GM12878 (cell line): ENCODE data around the gene OIT3. TPM values are rescaled to one million over a fixed set of nuclear protein-coding genes. Genes with fewer than 3 reads are reported as not detected.

Experiments used
- ATAC-seq: fragments of 200-7000 bp; cut with Tn5 transposase; 3 replicates; pipeline ENCODE4 v1.9.1; 2020; ENCODE audit warnings: mild to moderate bottlenecking, moderate library complexity
- BruUV-seq: library from RNA; stranded (reverse); fragments of 400-500 nt; replicated peaks from 2 replicates; lab custom pipeline; 2021; lab: Mats Ljungman, UMichigan
- CTCF ChIA-PET: fragments of 300-600 bp; sonication (Branson Sonifier 250); formaldehyde crosslinking; extraction: SDS; loops from one replicate; lab custom pipeline; 2021; ENCODE audit warnings: inconsistent platforms; lab: Yijun Ruan, JAX
- POLR2A ChIA-PET: fragments of 350-600 bp; formaldehyde crosslinking; extraction: SDS; loops from one replicate; lab custom pipeline; 2021; ENCODE audit warnings: inconsistent platforms; lab: Charles Lee
- RAD21 ChIA-PET: fragments of 300-600 bp; sonication (Branson Sonifier 250); formaldehyde crosslinking; loops from one replicate; lab custom pipeline; 2023; ENCODE audit warnings: antibody characterized with exemption; ENCODE audit not compliant: unreplicated experiment; lab: Charles Lee
- SMC1A ChIA-PET: fragments of 300-600 bp; sonication (Branson Sonifier 250); formaldehyde crosslinking; loops from one replicate; lab custom pipeline; 2023; ENCODE audit not compliant: unreplicated experiment, uncharacterized antibody; lab: Charles Lee
- DNase-seq: peaks from one replicate; pipeline ENCODE4 v3.0.0-alpha.2; 2011; ENCODE audit warnings: low read depth, low spot score
- FAIRE-seq: peaks from 3 replicates; lab custom pipeline; 2011; peaks lifted over from hg19 to GRCh38; lab: Jason Lieb, UNC
- H2AFZ ChIP-seq: 2 replicates; pipeline ENCODE4 v1.6.0; 2011; ENCODE audit warnings: low read depth, low read length, control low read depth; ENCODE audit not compliant: control insufficient read depth
- H3K27ac ChIP-seq: 2 replicates; pipeline ENCODE4 v1.5.1; 2011; ENCODE audit warnings: control low read depth; ENCODE audit not compliant: control insufficient read depth, insufficient read depth
- H3K27me3 ChIP-seq, 2 experiments: replicated peaks in 1 of 2; 2 replicates each; pipeline versions ENCODE4 v1.6.0 to v1.6.1; 2011; ENCODE audit warnings: low read length in 1 of 2; ENCODE audit not compliant: control insufficient read depth in 2 of 2, insufficient read depth in 2 of 2
- H3K36me3 ChIP-seq, 2 experiments: 2 replicates each; pipeline ENCODE4 v1.5.1; 2011; ENCODE audit warnings: low read length in 1 of 2; ENCODE audit not compliant: control insufficient read depth in 2 of 2, insufficient read depth in 2 of 2
- H3K4me1 ChIP-seq: 2 replicates; pipeline ENCODE4 v1.6.1; 2011; ENCODE audit warnings: mild to moderate bottlenecking, low read length, moderate library complexity, mixed read lengths; ENCODE audit not compliant: control insufficient read depth, insufficient read depth
- H3K4me2 ChIP-seq: 2 replicates; pipeline ENCODE4 v1.6.0; 2011; ENCODE audit warnings: control low read depth; ENCODE audit not compliant: control insufficient read depth, insufficient read depth
- H3K4me3 ChIP-seq: fragments of 200-600 bp; sonication (generic); 2 replicates; pipeline ENCODE4 v1.5.1; 2016
- H3K79me2 ChIP-seq: 2 replicates; pipeline ENCODE4 v1.6.0; 2011; ENCODE audit warnings: low read length; ENCODE audit not compliant: control insufficient read depth, insufficient read depth
- H3K9ac ChIP-seq: 2 replicates; pipeline ENCODE4 v1.8.0; 2011; ENCODE audit warnings: low read length, control low read depth, mixed read lengths; ENCODE audit not compliant: control insufficient read depth, insufficient read depth
- H3K9me3 ChIP-seq: replicated peaks from 3 replicates; pipeline ENCODE4 v1.5.1; 2011; ENCODE audit warnings: mild to moderate bottlenecking, low read length; ENCODE audit not compliant: control insufficient read depth, insufficient read depth
- H4K20me1 ChIP-seq: 2 replicates; pipeline ENCODE4 v1.6.0; 2011; ENCODE audit not compliant: control insufficient read depth, insufficient read depth
- ATF7 ChIP-seq: fragments of 450-650 bp; IDR thresholded peaks from 2 replicates; pipeline ENCODE4 v1.6.1; 2016; ENCODE audit warnings: low read depth, mild to moderate bottlenecking
- BCL11A ChIP-seq: IDR thresholded peaks from 2 replicates; pipeline ENCODE4 v1.6.1; 2011; ENCODE audit warnings: low read depth, low read length
- CBX3 ChIP-seq: fragments of 200-600 bp; sonication (generic); IDR thresholded peaks from 2 replicates; pipeline ENCODE4 v1.6.1; 2016; ENCODE audit warnings: low read depth, borderline replicate concordance
- CREB1 ChIP-seq: IDR thresholded peaks from 2 replicates; pipeline ENCODE4 v1.6.1; 2012; ENCODE audit warnings: low read depth, mild to moderate bottlenecking, inconsistent platforms
- ETV6 ChIP-seq, 2 experiments: fragments of 450-650 bp in 1 of 2; IDR thresholded peaks in 1 of 2; conservative IDR thresholded peaks in 1 of 2; 2 replicates each; pipeline ENCODE4 v1.6.1; 2014; ENCODE audit warnings: antibody characterized with exemption in 1 of 2, borderline replicate concordance in 1 of 2, low read depth in 1 of 2, mild to moderate bottlenecking in 1 of 2, moderate library complexity in 1 of 2
- HCFC1 ChIP-seq: fragments of 150-350 bp; IDR thresholded peaks from 2 replicates; pipeline ENCODE4 v1.6.1; 2014; ENCODE audit warnings: low read length
- SMAD1 ChIP-seq: fragments of 450-650 bp; IDR thresholded peaks from 2 replicates; pipeline ENCODE4 v1.6.1; 2018; ENCODE audit warnings: mild to moderate bottlenecking, low read depth; ENCODE audit not compliant: partially characterized antibody
- SP1 ChIP-seq: IDR thresholded peaks from one replicate; pipeline ENCODE4 v1.6.1; 2011; ENCODE audit warnings: low read depth, low read length
- ZSCAN29 ChIP-seq: fragments of 450-650 bp; IDR thresholded peaks from 2 replicates; pipeline ENCODE4 v1.6.1; 2017; ENCODE audit warnings: mild to moderate bottlenecking, moderate library complexity
- WGBS: methylation state at CpG from one replicate; pipeline ENCODE4 v1.1.6; 2016; ENCODE audit warnings: low lambda C conversion rate; ENCODE audit not compliant: insufficient replicate concordance, insufficient coverage; ENCODE audit errors: missing lambda C conversion rate; 5-methylcytosine and 5-hydroxymethylcytosine counted together
- in situ Hi-C: fragments of 300-500 bp; cut with MboI; formaldehyde crosslinking; loops from 9 replicates; pipeline ENCODE4 v1.14.3; 2018; ENCODE audit warnings: mixed read lengths
- intact Hi-C: fragments of 100-400 bp; cut with micrococcal nuclease; formaldehyde crosslinking; loops from one replicate; pipeline ENCODE4 v1.14.2; 2022; ENCODE audit not compliant: unreplicated experiment
- polyA plus RNA-seq, 11 experiments: library from polyadenylated mRNA; depleted of rRNA in 4 of 11; unstranded in 6 of 11; stranded (reverse) in 5 of 11; fragments of >200 nt; fragmentation: Nextera tagmentation in 4 of 11; fragmentation: Illumina TruSeq in 1 of 11; extraction: Ambion mirVana in 4 of 11; extraction: Trizol in 1 of 11; gene quantifications; 1 replicate in 1 of 11; 2 replicates in 10 of 11; pipeline versions ENCODE4 v1.2.1 to v1.2.3, GENCODE V29; 2011 to 2016; ENCODE audit warnings: inconsistent platforms in 2 of 11, missing spikeins in 2 of 11, low read depth in 1 of 11
- total RNA-seq, 4 experiments: library from RNA; depleted of rRNA in 3 of 4; stranded (reverse); fragments of >200 nt in 3 of 4; fragmentation: Illumina TruSeq in 1 of 4; extraction: Trizol in 1 of 4; gene quantifications; 2 replicates each; pipeline versions ENCODE4 v1.2.1 to v1.2.3, GENCODE V29; 2013 to 2021
- TF ChIP-seq, protein P1 (sequence below): fragments of 450-650 bp; formaldehyde crosslinking; IDR thresholded peaks from 2 replicates; pipeline ENCODE4 v1.4.0; 2022; ENCODE audit warnings: mild to moderate bottlenecking, moderate library complexity
- TF ChIP-seq, protein P2 (sequence below): fragments of 450-650 bp; IDR thresholded peaks from 2 replicates; pipeline ENCODE4 v1.6.1; 2017; ENCODE audit warnings: antibody characterized with exemption, mild to moderate bottlenecking, moderate library complexity

The OIT3 gene
- total and polyA plus RNA-seq, 10 of the 15 experiments (the other 5 are each of a cell fraction or from before 2014, with no cell fraction given): not detected

DNA sequence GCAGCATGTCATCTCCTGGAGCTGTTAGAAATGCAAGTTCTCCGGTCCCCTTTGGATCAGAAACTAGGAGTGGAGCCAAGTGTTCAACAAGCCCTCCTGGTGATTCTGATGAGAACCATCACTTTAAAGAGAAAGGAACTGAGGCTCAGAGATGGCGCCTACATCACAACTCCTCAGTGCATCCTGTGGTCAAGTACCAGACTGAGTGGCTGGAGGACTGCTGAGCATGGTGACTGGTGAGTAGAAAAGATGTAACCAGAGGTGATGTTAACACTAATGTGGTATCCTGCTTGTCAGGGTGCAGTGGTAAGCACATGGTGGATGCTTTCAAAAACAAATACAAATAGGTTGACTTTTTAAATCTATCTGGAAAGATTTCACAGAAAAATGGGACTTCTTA lies 3.5 kb upstream of the OIT3 start:
- Histone ChIP-seq H3K36me3 (no peaks in the 10 kb centered on the region), H3K27me3 (no peaks in the 10 kb centered on the region), H3K4me1 (no peaks in the 10 kb centered on the region), H4K20me1 (no peaks in the 10 kb centered on the region), H3K4me3 (no peak overlapping the region), H3K4me2 (no peak overlapping the region), H3K9me3 (no peaks in the 10 kb centered on the region), H2AFZ (no peak overlapping the region), H3K9ac (no peak overlapping the region), H3K27ac (no peak overlapping the region), H3K79me2 (no peaks in the 10 kb centered on the region)
- ChIA-PET CTCF (interaction anchor here (1.6 kb wide), 1 partner anchor 19 kb away, joined by 3 read pairs; no protein-coding TSS in a partner anchor), POLR2A (no interaction called here), SMC1A (interaction anchor here (1.0 kb wide), 1 partner anchor 14 kb away, joined by 3 read pairs; no protein-coding TSS in a partner anchor), RAD21 (no interaction called here)
- no peak for DNase-seq
- ATAC-seq: no peak
- no peak for FAIRE-seq
- WGBS: 97% methylated on average over 2 of the region's 2 CpGs
- intact Hi-C loops: no loop called here
- no peak for TF ChIP-seq BCL11A
- no peak for TF ChIP-seq ETV6 (conservative IDR thresholded peaks at IDR 0.05 in 1 of 2, IDR thresholded peaks at IDR 0.05 in 1 of 2; ENCODE audit: borderline replicate concordance in 1 of 2, low read depth in 1 of 2)
- TF ChIP-seq CBX3: no peak
- TF ChIP-seq ZSCAN29: no peak
- TF ChIP-seq CREB1: no peak
- no peak for TF ChIP-seq SMAD1
- TF ChIP-seq SP1: no peak
- TF ChIP-seq ATF7: no peak
- TF ChIP-seq, protein P1, sequence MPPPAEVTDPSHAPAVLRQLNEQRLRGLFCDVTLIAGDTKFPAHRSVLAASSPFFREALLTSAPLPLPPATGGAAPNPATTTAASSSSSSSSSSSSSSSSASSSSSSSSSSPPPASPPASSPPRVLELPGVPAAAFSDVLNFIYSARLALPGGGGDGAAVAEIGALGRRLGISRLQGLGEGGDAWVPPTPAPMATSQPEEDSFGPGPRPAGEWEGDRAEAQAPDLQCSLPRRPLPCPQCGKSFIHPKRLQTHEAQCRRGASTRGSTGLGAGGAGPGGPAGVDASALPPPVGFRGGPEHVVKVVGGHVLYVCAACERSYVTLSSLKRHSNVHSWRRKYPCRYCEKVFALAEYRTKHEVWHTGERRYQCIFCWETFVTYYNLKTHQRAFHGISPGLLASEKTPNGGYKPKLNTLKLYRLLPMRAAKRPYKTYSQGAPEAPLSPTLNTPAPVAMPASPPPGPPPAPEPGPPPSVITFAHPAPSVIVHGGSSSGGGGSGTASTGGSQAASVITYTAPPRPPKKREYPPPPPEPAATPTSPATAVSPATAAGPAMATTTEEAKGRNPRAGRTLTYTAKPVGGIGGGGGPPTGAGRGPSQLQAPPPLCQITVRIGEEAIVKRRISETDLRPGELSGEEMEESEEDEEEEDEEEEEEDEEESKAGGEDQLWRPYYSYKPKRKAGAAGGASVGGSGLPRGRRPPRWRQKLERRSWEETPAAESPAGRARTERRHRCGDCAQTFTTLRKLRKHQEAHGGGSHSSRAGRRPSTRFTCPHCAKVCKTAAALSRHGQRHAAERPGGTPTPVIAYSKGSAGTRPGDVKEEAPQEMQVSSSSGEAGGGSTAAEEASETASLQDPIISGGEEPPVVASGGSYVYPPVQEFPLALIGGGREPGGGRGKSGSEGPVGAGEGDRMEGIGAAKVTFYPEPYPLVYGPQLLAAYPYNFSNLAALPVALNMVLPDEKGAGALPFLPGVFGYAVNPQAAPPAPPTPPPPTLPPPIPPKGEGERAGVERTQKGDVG (CRISPR knock-in tag): no peak
- no peak for TF ChIP-seq HCFC1
- TF ChIP-seq, protein P2, sequence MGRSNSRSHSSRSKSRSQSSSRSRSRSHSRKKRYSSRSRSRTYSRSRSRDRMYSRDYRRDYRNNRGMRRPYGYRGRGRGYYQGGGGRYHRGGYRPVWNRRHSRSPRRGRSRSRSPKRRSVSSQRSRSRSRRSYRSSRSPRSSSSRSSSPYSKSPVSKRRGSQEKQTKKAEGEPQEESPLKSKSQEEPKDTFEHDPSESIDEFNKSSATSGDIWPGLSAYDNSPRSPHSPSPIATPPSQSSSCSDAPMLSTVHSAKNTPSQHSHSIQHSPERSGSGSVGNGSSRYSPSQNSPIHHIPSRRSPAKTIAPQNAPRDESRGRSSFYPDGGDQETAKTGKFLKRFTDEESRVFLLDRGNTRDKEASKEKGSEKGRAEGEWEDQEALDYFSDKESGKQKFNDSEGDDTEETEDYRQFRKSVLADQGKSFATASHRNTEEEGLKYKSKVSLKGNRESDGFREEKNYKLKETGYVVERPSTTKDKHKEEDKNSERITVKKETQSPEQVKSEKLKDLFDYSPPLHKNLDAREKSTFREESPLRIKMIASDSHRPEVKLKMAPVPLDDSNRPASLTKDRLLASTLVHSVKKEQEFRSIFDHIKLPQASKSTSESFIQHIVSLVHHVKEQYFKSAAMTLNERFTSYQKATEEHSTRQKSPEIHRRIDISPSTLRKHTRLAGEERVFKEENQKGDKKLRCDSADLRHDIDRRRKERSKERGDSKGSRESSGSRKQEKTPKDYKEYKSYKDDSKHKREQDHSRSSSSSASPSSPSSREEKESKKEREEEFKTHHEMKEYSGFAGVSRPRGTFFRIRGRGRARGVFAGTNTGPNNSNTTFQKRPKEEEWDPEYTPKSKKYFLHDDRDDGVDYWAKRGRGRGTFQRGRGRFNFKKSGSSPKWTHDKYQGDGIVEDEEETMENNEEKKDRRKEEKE: no peak
- in situ Hi-C loops: no loop called here
- no TSS peak for BruUV-seq
